HG03558 (cell line): ENCODE measurements around the gene QKI.

Experiments
- ATAC-seq: cut with Tn5 transposase; IDR thresholded peaks from one replicate; pipeline ENCODE4 v1.9.1; 2021; ENCODE audit warnings: moderate number of reproducible peaks; ENCODE audit not compliant: unreplicated experiment; ENCODE audit errors: extremely low read depth

The QKI gene

GRCh38 chr6:163520956-163521355 is 106.4 kb downstream of the QKI start:
- ATAC-seq = no peak

- ATAC-seq = no peak
Measured at GRCh38 chr6:163522033-163522432, 107.5 kb downstream of the QKI start.

GRCh38 chr6:163525926-163526325 is 111.4 kb downstream of the QKI start:
- ATAC-seq = no peak

DNA sequence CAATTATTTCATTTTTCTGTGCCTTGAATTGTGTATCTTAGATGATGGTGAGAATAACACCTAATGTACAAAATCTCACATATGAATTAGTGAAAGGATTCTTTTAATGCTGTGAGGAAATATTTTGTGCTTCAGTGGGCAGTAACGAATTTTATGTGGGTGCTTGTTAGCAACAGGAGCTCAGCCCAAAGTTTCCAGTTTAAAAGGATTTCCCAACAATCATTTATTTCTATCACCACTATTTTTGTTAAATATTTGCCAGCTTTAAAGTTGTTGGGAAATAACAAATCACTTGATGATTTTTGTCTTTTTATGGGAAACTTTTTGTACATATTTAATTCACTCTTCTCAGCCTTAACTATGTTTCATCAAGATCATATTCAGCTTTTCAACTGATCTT is 111.8 kb downstream of the QKI start:
- ATAC-seq = no peak

DNA sequence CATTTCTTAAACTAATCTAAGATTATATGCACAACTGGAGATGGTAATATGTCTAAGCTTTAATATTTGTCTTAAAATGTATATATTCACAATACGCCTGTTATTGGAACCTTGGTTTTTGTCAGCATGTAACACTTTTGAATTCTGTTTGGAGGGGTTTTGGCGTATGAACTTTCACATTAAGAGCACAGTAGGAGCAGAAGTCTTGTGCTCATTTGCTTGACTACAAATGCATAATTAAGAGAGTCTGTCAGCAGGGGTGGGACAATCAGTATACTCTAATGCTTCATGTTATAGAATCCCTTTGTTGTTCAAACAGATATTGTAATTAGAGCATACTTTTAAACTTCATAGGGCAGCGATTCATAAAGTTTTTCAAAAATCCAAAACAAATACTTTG is 112.8 kb downstream of the QKI start:
- ATAC-seq = no peak

DNA sequence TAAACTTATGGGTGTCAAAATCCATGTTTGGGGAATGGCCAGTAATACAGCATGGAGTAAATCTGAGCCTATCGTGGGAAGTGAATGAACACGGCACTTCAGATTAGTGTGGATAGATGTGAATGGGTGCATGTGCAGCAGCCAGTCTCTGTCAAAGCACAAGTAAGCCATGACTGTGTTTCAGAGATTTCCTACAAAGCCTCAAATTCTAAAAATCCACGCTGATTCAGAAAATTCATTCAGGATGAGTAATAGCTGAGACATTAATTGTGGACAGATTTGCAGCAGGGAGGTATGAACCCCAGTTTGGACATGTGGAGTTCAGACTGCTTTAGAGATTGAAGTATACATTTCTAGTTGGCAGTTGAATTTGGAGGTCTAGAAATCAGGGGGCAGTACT is 115.1 kb downstream of the QKI start:
- no peak for ATAC-seq

- no peak for ATAC-seq
Measured at GRCh38 chr6:163530406-163530805, 115.9 kb downstream of the QKI start.

- no peak for ATAC-seq
Measured at GRCh38 chr6:163531122-163531521, 116.6 kb downstream of the QKI start.

- ATAC-seq = no peak
Measured at GRCh38 chr6:163532526-163533078, 118.1 kb downstream of the QKI start.

DNA sequence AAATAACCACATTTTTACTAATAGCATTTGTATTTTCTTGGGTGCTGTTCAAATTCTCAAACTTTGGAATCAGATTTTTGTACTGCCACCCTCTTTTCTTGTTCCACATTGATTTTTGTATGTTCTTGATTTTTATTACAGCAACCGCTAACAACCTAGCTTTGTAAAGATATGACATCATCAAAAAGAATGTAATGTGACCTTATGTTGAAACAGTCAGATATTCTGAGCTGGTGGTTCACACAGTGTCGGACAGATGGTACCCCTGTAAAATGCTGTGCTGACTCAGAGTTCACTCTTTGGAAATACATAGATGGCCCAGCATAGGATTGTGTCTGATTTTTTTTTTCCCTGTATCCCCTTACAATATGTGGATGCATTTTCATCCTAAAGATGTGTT is 118.9 kb downstream of the QKI start:
- ATAC-seq = no peak

- ATAC-seq = no peak
Measured at GRCh38 chr6:163536770-163537169, 122.3 kb downstream of the QKI start.

- ATAC-seq = no peak
Measured at GRCh38 chr6:163538331-163538730, 123.8 kb downstream of the QKI start.

- no peak for ATAC-seq
Measured at GRCh38 chr6:163539101-163539762, 124.7 kb downstream of the QKI start.

DNA sequence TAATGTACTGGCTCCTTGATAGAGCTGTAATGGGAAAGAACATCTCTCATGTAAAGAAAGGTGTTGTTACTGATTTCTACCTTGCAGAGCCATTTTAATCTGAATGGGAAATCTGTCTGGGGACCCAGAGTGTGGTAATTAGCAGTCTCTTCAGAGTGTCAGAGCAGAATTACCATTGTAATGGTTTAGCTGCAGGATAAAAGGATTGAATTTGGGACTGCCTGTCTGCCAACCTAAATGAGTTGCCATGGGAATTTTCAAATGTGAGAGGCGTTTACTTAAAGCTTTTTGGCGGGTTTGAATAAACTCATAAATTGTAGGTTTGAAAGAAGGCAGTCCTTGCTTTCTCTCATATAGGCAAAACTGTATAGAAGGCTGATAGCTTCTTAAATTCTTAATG is 128.8 kb downstream of the QKI start:
- ATAC-seq = no peak

- ATAC-seq = no peak
Measured at GRCh38 chr6:163545370-163545769, 130.9 kb downstream of the QKI start.

DNA sequence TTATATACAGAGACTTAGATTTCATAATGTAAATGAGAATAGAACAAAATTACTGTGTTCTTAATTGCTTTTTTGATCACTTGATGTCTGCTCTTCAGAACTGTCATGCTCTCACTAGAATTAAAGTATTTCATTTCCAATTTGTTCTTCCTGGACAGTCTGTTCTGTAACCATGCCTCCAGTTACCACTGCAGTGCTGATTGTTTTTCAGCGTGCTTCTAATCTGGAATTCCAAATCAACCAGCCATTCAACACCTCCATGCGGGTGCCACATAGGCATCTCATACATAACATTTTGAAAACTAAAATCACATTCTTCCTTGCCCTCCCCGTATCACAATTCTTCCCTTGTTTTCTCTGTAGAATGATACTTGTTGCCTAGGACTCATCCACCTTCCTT is 132.8 kb downstream of the QKI start:
- no peak for ATAC-seq

DNA sequence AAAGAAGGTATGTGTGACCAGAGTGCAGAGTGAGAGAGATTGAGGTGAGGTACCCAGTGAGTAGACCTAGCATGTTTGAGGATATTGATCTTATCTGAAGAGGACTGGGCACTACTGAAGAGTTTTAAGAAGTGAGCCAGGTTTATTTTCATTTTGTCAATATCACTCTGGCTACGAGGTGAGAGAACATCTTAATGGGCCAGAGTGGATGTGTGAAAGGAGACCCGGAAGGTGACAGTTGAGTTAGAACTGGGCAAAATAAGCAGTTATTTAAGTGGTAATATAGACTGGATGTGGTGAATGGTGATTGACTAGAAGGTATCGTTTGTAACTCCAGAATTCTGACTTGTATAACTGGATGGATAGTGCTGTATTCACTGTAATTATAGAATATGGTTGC is 134.1 kb downstream of the QKI start:
- no peak for ATAC-seq

- ATAC-seq = no peak
Measured at GRCh38 chr6:163554032-163554431, 139.5 kb downstream of the QKI start.

DNA sequence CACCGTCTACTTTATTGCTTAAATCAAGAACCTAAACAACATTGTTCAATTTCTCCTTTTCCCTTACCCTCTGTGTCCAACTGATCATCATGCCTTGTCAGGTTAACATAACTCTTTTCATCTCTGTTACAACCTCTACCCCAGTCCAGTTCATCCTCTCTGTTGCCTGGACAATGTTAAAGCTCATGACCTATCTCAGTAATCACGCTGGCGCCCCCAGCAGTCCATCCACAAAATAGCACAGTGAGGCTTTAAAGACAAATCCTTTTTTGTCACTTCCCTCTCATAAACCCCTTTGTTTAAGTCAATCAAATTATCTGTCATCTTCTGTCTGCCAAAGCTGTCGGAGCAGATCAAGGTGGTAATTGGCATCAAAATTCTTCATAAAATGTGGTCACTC is 140.1 kb downstream of the QKI start:
- no peak for ATAC-seq

GRCh38 chr6:163559661-163560060 is 145.1 kb downstream of the QKI start:
- ATAC-seq = no peak

DNA sequence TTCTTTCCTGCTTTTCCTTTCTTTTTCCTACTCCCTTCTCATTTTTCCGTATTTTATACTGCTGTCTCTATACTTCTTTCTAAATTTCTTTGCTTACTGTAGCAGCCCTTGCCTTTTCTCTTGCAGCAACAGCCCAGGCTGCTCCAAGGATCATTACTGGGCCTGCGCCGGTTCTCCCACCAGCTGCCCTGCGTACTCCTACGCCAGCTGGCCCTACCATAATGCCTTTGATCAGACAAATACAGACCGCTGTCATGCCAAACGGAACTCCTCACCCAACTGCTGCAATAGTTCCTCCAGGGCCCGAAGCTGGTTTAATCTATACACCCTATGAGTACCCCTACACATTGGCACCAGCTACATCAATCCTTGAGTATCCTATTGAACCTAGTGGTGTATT is 148.8 kb downstream of the QKI start:
- no peak for ATAC-seq

DNA sequence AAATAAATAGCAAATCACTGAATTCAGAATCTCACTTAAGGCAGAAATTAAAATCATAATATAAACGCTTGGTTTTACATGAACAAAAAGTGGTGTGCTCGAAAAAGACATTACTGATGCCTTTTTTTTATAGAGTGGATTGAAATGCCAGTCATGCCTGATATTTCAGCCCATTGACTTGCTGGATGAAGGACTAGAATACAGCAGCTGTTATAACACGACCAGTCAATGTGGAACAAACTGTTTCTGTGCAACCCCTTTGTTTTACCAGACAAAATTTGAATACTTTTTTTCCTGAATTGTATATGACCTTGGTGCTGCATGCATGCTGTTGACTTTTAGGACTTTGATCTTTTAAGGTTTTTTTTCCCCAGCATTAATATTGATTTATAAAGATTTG is 150.0 kb downstream of the QKI start:
- ATAC-seq = no peak
